Liver (tissue), 9 donors: ENCODE measurements around the gene RIMKLA. TPM values are rescaled to one million over a fixed set of nuclear protein-coding genes. Genes with fewer than 3 reads are reported as not detected.

Experiments
- DNase-seq: peaks from one replicate; pipeline ENCODE4 v3.0.0-alpha.2; 2017; ENCODE audit warnings: low spot score
- H3K27ac ChIP-seq, 2 donors: one replicate each; pipeline ENCODE4 v1.7.0; 2013; ENCODE audit warnings: inconsistent platforms in 2 of 2, low read length in 2 of 2, control low read depth in 1 of 2, low read depth in 1 of 2, mild to moderate bottlenecking in 1 of 2
- H3K27me3 ChIP-seq, 4 donors: one replicate each; pipeline versions ENCODE4 v1.6.1 to v1.7.0; 2013; ENCODE audit warnings: low read length in 3 of 4, inconsistent platforms in 1 of 4, mild to moderate bottlenecking in 1 of 4, moderate library complexity in 1 of 4; ENCODE audit not compliant: control insufficient read depth in 4 of 4, insufficient read depth in 4 of 4
- H3K36me3 ChIP-seq, 4 donors: one replicate each; pipeline versions ENCODE4 v1.6.1 to v1.7.0; 2013; ENCODE audit warnings: low read length in 3 of 4, mild to moderate bottlenecking in 3 of 4, low read depth in 1 of 4, moderate library complexity in 1 of 4; ENCODE audit not compliant: control insufficient read depth in 4 of 4, insufficient read depth in 3 of 4
- H3K4me1 ChIP-seq, 4 donors: one replicate each; pipeline versions ENCODE4 v1.6.1 to v1.7.0; 2013; ENCODE audit warnings: low read length in 3 of 4, mild to moderate bottlenecking in 3 of 4, moderate library complexity in 1 of 4; ENCODE audit not compliant: control insufficient read depth in 4 of 4, insufficient read depth in 4 of 4
- H3K4me3 ChIP-seq, 3 donors: one replicate each; pipeline versions ENCODE4 v1.6.1 to v1.7.0; 2013; ENCODE audit warnings: low read length in 3 of 3, control low read depth in 1 of 3, low read depth in 1 of 3, mild to moderate bottlenecking in 1 of 3
- H3K9ac ChIP-seq, 2 donors: one replicate each; pipeline ENCODE4 v1.7.0; 2013; ENCODE audit warnings: low read length in 2 of 2, mild to moderate bottlenecking in 2 of 2, moderate library complexity in 2 of 2, control low read depth in 1 of 2, low read depth in 1 of 2
- H3K9me3 ChIP-seq, 4 donors: one replicate each; pipeline versions ENCODE4 v1.6.1 to v1.7.0; 2013; ENCODE audit warnings: low read length in 3 of 4; ENCODE audit not compliant: control insufficient read depth in 4 of 4
- EGR1 ChIP-seq, 2 donors: IDR thresholded peaks; 2 replicates each; pipeline ENCODE4 v1.6.1; 2016 to 2018; ENCODE audit warnings: antibody characterized with exemption in 2 of 2, low read depth in 2 of 2
- FOXA1 ChIP-seq: IDR thresholded peaks from 2 replicates; pipeline ENCODE4 v1.6.1; 2016; ENCODE audit warnings: antibody characterized with exemption
- FOXA2 ChIP-seq: IDR thresholded peaks from 2 replicates; pipeline ENCODE4 v1.6.1; 2016; ENCODE audit warnings: antibody characterized with exemption
- HNF4A ChIP-seq, 2 donors: conservative IDR thresholded peaks; 2 replicates each; pipeline ENCODE4 v1.6.1; 2016; ENCODE audit warnings: antibody characterized with exemption in 2 of 2, mild to moderate bottlenecking in 2 of 2
- HNF4G ChIP-seq: IDR thresholded peaks from 2 replicates; pipeline ENCODE4 v1.6.1; 2016; ENCODE audit warnings: antibody characterized with exemption
- JUND ChIP-seq, 2 donors: IDR thresholded peaks; 2 replicates each; pipeline ENCODE4 v1.6.1; 2016; ENCODE audit warnings: antibody characterized with exemption in 2 of 2
- NR2F2 ChIP-seq: IDR thresholded peaks from 2 replicates; pipeline ENCODE4 v1.6.1; 2016; ENCODE audit warnings: antibody characterized with exemption
- RAD21 ChIP-seq, 2 donors: IDR thresholded peaks; 2 replicates each; pipeline ENCODE4 v1.6.1; 2016; ENCODE audit warnings: antibody characterized with exemption in 2 of 2, mild to moderate bottlenecking in 2 of 2
- RXRA ChIP-seq, 2 donors: IDR thresholded peaks; 2 replicates each; pipeline ENCODE4 v1.6.1; 2017 to 2018; ENCODE audit warnings: antibody characterized with exemption in 2 of 2, mild to moderate bottlenecking in 1 of 2
- TAF1 ChIP-seq: conservative IDR thresholded peaks from 2 replicates; pipeline ENCODE4 v1.6.1; 2016; ENCODE audit warnings: antibody characterized with exemption, mild to moderate bottlenecking
- YY1 ChIP-seq: IDR thresholded peaks from 2 replicates; pipeline ENCODE4 v1.6.1; 2016; ENCODE audit warnings: antibody characterized with exemption, mild to moderate bottlenecking
- ZBTB33 ChIP-seq: IDR thresholded peaks from 2 replicates; pipeline ENCODE4 v1.6.1; 2016; ENCODE audit warnings: antibody characterized with exemption
- WGBS: extraction: QIAGEN DNeasy Blood & Tissue Kit; methylation state at CpG from one replicate; pipeline ENCODE4 v1.1.7; 2013; 5-methylcytosine and 5-hydroxymethylcytosine counted together
- polyA plus RNA-seq, 2 donors: library from polyadenylated mRNA; stranded (reverse) in 1 of 2; unstranded in 1 of 2; fragments of 200-250 nt in 1 of 2; fragments of >200 nt in 1 of 2; fragmentation: Nextera tagmentation in 1 of 2; extraction: Ambion mirVana in 1 of 2; gene quantifications; one replicate each; pipeline versions ENCODE4 v1.2.1 to v1.2.3, GENCODE V29; 2013 to 2015
- total RNA-seq, 2 donors: library from RNA; depleted of rRNA; stranded (reverse); fragments of >200 nt; gene quantifications; one replicate each; pipeline ENCODE4 v1.2.3, GENCODE V29; 2014
- TF ChIP-seq, protein P1 (sequence below): IDR thresholded peaks from 2 replicates; pipeline ENCODE4 v1.6.1; 2016; ENCODE audit warnings: antibody characterized with exemption
- TF ChIP-seq, protein P2 (sequence below): IDR thresholded peaks from 2 replicates; pipeline ENCODE4 v1.6.1; 2016; ENCODE audit warnings: antibody characterized with exemption, mild to moderate bottlenecking
- donor health status: healthy.
- donor health status: healthy.
- donor health status: healthy.
- donor health status: healthy.
- donor health status: healthy.

The RIMKLA gene
- total and polyA plus RNA-seq, 4 donors, result 0.03 to 0.09 (median 0.08) TPM

GRCh38 chr1:42420911-42421585, 40.5 kb downstream of the RIMKLA start:
- Histone ChIP-seq H3K4me1 (peaks cover 0 to 17% (median 13%) of the 10 kb centered on the region in 4 donors), H3K27me3 (no peaks in the 10 kb centered on the region), H3K9me3 (no peaks in the 10 kb centered on the region), H3K27ac (no peak overlapping the region), H3K4me3 (no peak overlapping the region), H3K36me3 (no peaks in the 10 kb centered on the region), H3K9ac (no peak overlapping the region)
- no peak for TF ChIP-seq HNF4G
- no peak for TF ChIP-seq EGR1 (IDR thresholded peaks at IDR 0.05; ENCODE audit: low read depth in 2 of 2)
- TF ChIP-seq FOXA2, result no peak
- no peak for DNase-seq
- 57% methylated on average over 10 of the region's 10 CpGs for WGBS

DNA sequence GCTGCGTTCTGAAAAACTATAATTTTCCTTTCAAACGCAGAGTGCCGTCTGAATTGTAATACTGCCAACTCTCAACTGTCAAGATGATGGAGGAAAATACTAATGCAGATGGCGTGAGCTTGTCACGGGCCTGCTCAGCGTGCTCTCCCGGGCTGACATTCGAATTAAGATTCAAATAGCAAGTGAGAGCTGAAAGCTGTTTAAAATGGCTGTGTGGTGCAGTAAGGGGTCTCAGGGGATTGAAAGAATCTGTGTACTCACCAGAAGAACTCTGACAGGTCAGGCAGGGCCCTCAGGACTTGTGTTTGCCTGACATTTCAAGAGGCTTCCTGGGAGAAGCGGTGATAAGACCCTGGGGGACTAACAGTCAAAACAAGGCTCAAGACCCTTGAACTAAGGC, 42.1 kb downstream of the RIMKLA start:
- no peak for DNase-seq
- no peak overlapping the region for H3K4me3 ChIP-seq
- H3K4me1 ChIP-seq, result peaks cover 0 to 17% (median 13%) of the 10 kb centered on the region in 4 donors
- no peaks in the 10 kb centered on the region for H3K9me3 ChIP-seq
- no peak overlapping the region for H3K9ac ChIP-seq
- no peaks in the 10 kb centered on the region for H3K36me3 ChIP-seq
- H3K27ac ChIP-seq, result no peak overlapping the region
- TF ChIP-seq NR2F2, result no peak
- TF ChIP-seq, protein P1, sequence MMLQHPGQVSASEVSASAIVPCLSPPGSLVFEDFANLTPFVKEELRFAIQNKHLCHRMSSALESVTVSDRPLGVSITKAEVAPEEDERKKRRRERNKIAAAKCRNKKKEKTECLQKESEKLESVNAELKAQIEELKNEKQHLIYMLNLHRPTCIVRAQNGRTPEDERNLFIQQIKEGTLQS, result no peak
- no peak for TF ChIP-seq HNF4A (conservative IDR thresholded peaks at IDR 0.05)
- TF ChIP-seq ZBTB33, result no peak
- no peak for TF ChIP-seq FOXA2
- WGBS, result 83% methylated on average over 9 of the region's 9 CpGs
- no peaks in the 10 kb centered on the region for H3K27me3 ChIP-seq

DNA sequence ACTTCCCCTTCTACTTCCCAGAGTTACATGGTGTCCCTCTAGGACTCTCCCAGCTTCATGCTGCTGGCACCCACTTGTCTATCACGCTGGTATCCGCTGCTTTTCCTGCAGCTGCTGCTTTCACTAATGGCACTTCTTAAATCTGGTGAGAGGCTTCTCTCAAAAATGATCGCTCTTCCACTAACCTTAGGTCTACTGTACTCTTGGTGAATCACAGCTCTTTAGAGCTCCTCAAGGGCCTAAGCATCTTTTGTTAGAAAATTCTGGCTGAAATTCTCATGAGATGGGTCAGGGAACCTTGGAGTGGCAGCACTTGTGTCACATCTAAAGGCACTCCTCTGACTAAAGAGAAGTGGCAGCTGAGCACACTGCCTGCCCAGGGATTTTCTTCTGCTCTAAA, 43.1 kb downstream of the RIMKLA start:
- Histone ChIP-seq H3K4me3 (no peak overlapping the region), H3K9ac (no peak overlapping the region), H3K27ac (no peak overlapping the region), H3K36me3 (no peaks in the 10 kb centered on the region), H3K4me1 (peaks cover 0 to 17% (median 13%) of the 10 kb centered on the region in 4 donors), H3K27me3 (no peaks in the 10 kb centered on the region), H3K9me3 (no peaks in the 10 kb centered on the region)
- no peak for DNase-seq
- TF ChIP-seq EGR1 (IDR thresholded peaks at IDR 0.05; ENCODE audit: low read depth in 2 of 2) (no peak), TAF1 (no peak), RAD21 (IDR thresholded peaks at IDR 0.05) (no peak), YY1 (no peak), JUND (IDR thresholded peaks at IDR 0.05) (no peak), FOXA1 (no peak), RXRA (IDR thresholded peaks at IDR 0.05) (no peak), HNF4A (conservative IDR thresholded peaks at IDR 0.05) (no peak)
- TF ChIP-seq, protein P2, sequence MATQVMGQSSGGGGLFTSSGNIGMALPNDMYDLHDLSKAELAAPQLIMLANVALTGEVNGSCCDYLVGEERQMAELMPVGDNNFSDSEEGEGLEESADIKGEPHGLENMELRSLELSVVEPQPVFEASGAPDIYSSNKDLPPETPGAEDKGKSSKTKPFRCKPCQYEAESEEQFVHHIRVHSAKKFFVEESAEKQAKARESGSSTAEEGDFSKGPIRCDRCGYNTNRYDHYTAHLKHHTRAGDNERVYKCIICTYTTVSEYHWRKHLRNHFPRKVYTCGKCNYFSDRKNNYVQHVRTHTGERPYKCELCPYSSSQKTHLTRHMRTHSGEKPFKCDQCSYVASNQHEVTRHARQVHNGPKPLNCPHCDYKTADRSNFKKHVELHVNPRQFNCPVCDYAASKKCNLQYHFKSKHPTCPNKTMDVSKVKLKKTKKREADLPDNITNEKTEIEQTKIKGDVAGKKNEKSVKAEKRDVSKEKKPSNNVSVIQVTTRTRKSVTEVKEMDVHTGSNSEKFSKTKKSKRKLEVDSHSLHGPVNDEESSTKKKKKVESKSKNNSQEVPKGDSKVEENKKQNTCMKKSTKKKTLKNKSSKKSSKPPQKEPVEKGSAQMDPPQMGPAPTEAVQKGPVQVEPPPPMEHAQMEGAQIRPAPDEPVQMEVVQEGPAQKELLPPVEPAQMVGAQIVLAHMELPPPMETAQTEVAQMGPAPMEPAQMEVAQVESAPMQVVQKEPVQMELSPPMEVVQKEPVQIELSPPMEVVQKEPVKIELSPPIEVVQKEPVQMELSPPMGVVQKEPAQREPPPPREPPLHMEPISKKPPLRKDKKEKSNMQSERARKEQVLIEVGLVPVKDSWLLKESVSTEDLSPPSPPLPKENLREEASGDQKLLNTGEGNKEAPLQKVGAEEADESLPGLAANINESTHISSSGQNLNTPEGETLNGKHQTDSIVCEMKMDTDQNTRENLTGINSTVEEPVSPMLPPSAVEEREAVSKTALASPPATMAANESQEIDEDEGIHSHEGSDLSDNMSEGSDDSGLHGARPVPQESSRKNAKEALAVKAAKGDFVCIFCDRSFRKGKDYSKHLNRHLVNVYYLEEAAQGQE, result no peak
- TF ChIP-seq, protein P1, result no peak
- 96% methylated on average over 3 of the region's 3 CpGs for WGBS
